GM18867 (cell line): ENCODE results near the gene ESRRA.
A peak's percentile ranks its signal among the peaks of the same experiment; 100 is the strongest.
"Not testable (repeated sequence)": the region's sequence is repeated elsewhere in the genome, so short reads cannot be mapped to it uniquely, and the experiment has no call there.

Experiments
- ATAC-seq: cut with Tn5 transposase; IDR thresholded peaks from one replicate; pipeline ENCODE4 v1.9.1; 2021; ENCODE audit warnings: mild to moderate bottlenecking, moderate library complexity; ENCODE audit not compliant: unreplicated experiment

The ESRRA gene

GRCh38 chr11:64307795-64308194 lies 2.5 kb downstream of the ESRRA start:
- ATAC-seq = not testable (repeated sequence)

- ATAC-seq = no peak
These were observed 7.6 kb downstream of the ESRRA start for GRCh38 chr11:64312947-64313346.

- ATAC-seq = no peak
These were observed 8.3 kb downstream of the ESRRA start for GRCh38 chr11:64313491-64314145.

GRCh38 chr11:64314146-64314804 lies 9.0 kb downstream of the ESRRA start:
- ATAC-seq = no peak

- ATAC-seq = no peak
These were observed 9.7 kb downstream of the ESRRA start for GRCh38 chr11:64314805-64315561.

- ATAC-seq = not testable (repeated sequence)
These were observed 10.6 kb downstream of the ESRRA start for GRCh38 chr11:64315667-64316526.

GRCh38 chr11:64316672-64317324 lies 11.5 kb downstream of the ESRRA start:
- peak; percentile 9 for ATAC-seq

GRCh38 chr11:64317325-64317960 lies 12.1 kb downstream of the ESRRA start, which contains the start of gene TRMT112:
TSS of gene TRMT112 (minus strand) at chr11:64317559. CDS start at chr11:64317526, 33 bp downstream.
- peak; percentile 57 for ATAC-seq

GRCh38 chr11:64317961-64318765 lies 12.8 kb downstream of the ESRRA start, which contains the start of gene PRDX5:
TSS of gene PRDX5 (plus strand) at chr11:64318121. CDS start at chr11:64318216, 95 bp downstream.
- ATAC-seq = peak; percentile 76

GRCh38 chr11:64318766-64319761 lies 13.7 kb downstream of the ESRRA start:
- ATAC-seq = no peak

GRCh38 chr11:64320556-64320955 lies 15.2 kb downstream of the ESRRA start:
- ATAC-seq = no peak

- ATAC-seq = no peak
These were observed 15.7 kb downstream of the ESRRA start for GRCh38 chr11:64321026-64321425.

- no peak for ATAC-seq
These were observed 16.2 kb downstream of the ESRRA start for GRCh38 chr11:64321533-64321932.

- no peak for ATAC-seq
These were observed 17.6 kb downstream of the ESRRA start for GRCh38 chr11:64322925-64323260.

GRCh38 chr11:64323373-64323772 lies 18.0 kb downstream of the ESRRA start:
- ATAC-seq = no peak

- not testable (repeated sequence) for ATAC-seq
These were observed 18.7 kb downstream of the ESRRA start for GRCh38 chr11:64323984-64324383.

- no peak for ATAC-seq
These were observed 19.6 kb downstream of the ESRRA start for GRCh38 chr11:64324692-64325469.
